SK-N-SH (cell line): ENCODE measurements around the gene MORN3.

ENCODE experiments used
- CTCF ChIP-seq: fragments of 200-600 bp; sonication (generic); IDR thresholded peaks from 2 replicates; pipeline ENCODE4 v1.6.1; 2017; ENCODE audit warnings: antibody characterized with exemption, mild to moderate bottlenecking, moderate library complexity
- ELF1 ChIP-seq: IDR thresholded peaks from 2 replicates; pipeline ENCODE4 v1.4.0; 2012
- EP300 ChIP-seq, 2 experiments: IDR thresholded peaks; 2 replicates each; pipeline versions ENCODE4 v1.4.0 to v1.6.1; 2012; ENCODE audit warnings: borderline replicate concordance in 1 of 2, low read depth in 1 of 2, low read length in 1 of 2
- EZH2phosphoT487 ChIP-seq: fragments of 200-600 bp; sonication (generic); IDR thresholded peaks from 2 replicates; pipeline ENCODE4 v1.6.1; 2017; ENCODE audit warnings: low read depth, mixed run types, mild to moderate bottlenecking, antibody characterized with exemption, moderate library complexity, borderline replicate concordance
- GABPA ChIP-seq: IDR thresholded peaks from 2 replicates; pipeline ENCODE4 v1.4.0; 2012; ENCODE audit warnings: low read depth, mild to moderate bottlenecking
- MEF2A ChIP-seq: IDR thresholded peaks from 2 replicates; pipeline ENCODE4 v1.4.0; 2012; ENCODE audit warnings: low read depth, borderline replicate concordance
- MXI1 ChIP-seq: IDR thresholded peaks from 2 replicates; pipeline ENCODE4 v1.6.1; 2012; ENCODE audit warnings: mild to moderate bottlenecking, low read depth, low read length, improper control_type of control experiment
- NFIC ChIP-seq: IDR thresholded peaks from 2 replicates; pipeline ENCODE4 v1.4.0; 2012; ENCODE audit warnings: borderline replicate concordance
- POLR2AphosphoS5 ChIP-seq: IDR thresholded peaks from 2 replicates; pipeline ENCODE4 v1.6.1; 2012; ENCODE audit warnings: low read depth, low read length
- RFX5 ChIP-seq: IDR thresholded peaks from 2 replicates; pipeline ENCODE4 v1.6.1; 2012; ENCODE audit warnings: mild to moderate bottlenecking, improper control_type of control experiment, low read length
- SMC3 ChIP-seq: IDR thresholded peaks from 2 replicates; pipeline ENCODE4 v1.6.1; 2012; ENCODE audit warnings: low read depth, low read length, improper control_type of control experiment
- TAF1 ChIP-seq: IDR thresholded peaks from 2 replicates; pipeline ENCODE4 v1.6.1; 2012; ENCODE audit warnings: low read depth, mild to moderate bottlenecking, low read length, moderate library complexity, borderline replicate concordance
- TF ChIP-seq, protein P1 (sequence below): IDR thresholded peaks from 2 replicates; pipeline ENCODE4 v1.6.1; 2012; ENCODE audit warnings: mild to moderate bottlenecking, low read depth, low read length, moderate library complexity
- TF ChIP-seq, protein P2 (sequence below): IDR thresholded peaks from 2 replicates; pipeline ENCODE4 v1.4.0; 2012; ENCODE audit warnings: low read depth

- TF ChIP-seq EP300 (IDR thresholded peaks at IDR 0.05; ENCODE audit: borderline replicate concordance in 1 of 2, low read depth in 1 of 2, low read length in 1 of 2) (no peak), EZH2phosphoT487 (no peak), MEF2A (no peak), POLR2AphosphoS5 (no peak), CTCF (no peak), TAF1 (no peak), SMC3 (no peak), ELF1 (no peak), RFX5 (no peak), NFIC (no peak), GABPA (no peak), MXI1 (no peak)
- TF ChIP-seq, protein P1, sequence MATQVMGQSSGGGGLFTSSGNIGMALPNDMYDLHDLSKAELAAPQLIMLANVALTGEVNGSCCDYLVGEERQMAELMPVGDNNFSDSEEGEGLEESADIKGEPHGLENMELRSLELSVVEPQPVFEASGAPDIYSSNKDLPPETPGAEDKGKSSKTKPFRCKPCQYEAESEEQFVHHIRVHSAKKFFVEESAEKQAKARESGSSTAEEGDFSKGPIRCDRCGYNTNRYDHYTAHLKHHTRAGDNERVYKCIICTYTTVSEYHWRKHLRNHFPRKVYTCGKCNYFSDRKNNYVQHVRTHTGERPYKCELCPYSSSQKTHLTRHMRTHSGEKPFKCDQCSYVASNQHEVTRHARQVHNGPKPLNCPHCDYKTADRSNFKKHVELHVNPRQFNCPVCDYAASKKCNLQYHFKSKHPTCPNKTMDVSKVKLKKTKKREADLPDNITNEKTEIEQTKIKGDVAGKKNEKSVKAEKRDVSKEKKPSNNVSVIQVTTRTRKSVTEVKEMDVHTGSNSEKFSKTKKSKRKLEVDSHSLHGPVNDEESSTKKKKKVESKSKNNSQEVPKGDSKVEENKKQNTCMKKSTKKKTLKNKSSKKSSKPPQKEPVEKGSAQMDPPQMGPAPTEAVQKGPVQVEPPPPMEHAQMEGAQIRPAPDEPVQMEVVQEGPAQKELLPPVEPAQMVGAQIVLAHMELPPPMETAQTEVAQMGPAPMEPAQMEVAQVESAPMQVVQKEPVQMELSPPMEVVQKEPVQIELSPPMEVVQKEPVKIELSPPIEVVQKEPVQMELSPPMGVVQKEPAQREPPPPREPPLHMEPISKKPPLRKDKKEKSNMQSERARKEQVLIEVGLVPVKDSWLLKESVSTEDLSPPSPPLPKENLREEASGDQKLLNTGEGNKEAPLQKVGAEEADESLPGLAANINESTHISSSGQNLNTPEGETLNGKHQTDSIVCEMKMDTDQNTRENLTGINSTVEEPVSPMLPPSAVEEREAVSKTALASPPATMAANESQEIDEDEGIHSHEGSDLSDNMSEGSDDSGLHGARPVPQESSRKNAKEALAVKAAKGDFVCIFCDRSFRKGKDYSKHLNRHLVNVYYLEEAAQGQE = no peak
- TF ChIP-seq, protein P2, sequence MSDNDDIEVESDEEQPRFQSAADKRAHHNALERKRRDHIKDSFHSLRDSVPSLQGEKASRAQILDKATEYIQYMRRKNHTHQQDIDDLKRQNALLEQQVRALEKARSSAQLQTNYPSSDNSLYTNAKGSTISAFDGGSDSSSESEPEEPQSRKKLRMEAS = no peak
Measured at GRCh38 chr12:121603581-121603980, 65.9 kb downstream of the MORN3 start.
